Inflammatory macrophage treated with lipopolysaccharide for 1 hour (primary cell): ENCODE results near the gene TAC3.
"Not testable (repeated sequence)": the region's sequence is repeated elsewhere in the genome, so short reads cannot be mapped to it uniquely, and the experiment has no call there.

ENCODE experiments used
- DNase-seq, 2 donors: peaks; one replicate each; pipeline ENCODE4 v3.0.0-alpha.2; 2020 to 2022

The TAC3 gene

DNA sequence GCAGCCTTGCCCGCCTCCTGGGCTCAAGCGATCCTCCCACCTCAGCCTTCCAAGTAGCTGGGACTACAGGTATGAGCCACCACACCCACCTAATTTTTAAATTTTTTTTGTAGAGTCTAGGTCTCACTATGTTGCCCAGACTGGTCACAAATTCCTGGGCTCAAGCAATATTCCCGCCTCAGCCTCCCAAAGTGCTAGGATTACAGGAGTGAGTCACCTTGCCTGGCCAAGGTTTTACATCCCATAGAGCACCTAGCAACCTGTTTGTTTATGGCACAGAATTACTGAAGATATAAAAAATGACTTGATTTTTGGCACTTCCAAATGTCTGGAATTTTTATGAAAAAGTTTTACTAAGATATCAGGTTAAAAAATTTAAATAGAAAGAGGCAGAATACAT lies 17.1 kb upstream of the TAC3 start:
- no peak for DNase-seq

- no peak for DNase-seq
Observed at GRCh38 chr12:57031789-57032188, 15.5 kb upstream of the TAC3 start.

- peak; percentile 23 to 36 for DNase-seq
Observed at GRCh38 chr12:57031138-57031725, 14.9 kb upstream of the TAC3 start.

GRCh38 chr12:57029457-57029856 lies 13.1 kb upstream of the TAC3 start:
- DNase-seq, result no peak

GRCh38 chr12:57027805-57028153 lies 11.4 kb upstream of the TAC3 start:
- DNase-seq, result no peak

GRCh38 chr12:57027011-57027804 lies 10.9 kb upstream of the TAC3 start:
- DNase-seq, result no peak

- DNase-seq, result no peak
Observed at GRCh38 chr12:57025196-57025595, 8.9 kb upstream of the TAC3 start.

DNA sequence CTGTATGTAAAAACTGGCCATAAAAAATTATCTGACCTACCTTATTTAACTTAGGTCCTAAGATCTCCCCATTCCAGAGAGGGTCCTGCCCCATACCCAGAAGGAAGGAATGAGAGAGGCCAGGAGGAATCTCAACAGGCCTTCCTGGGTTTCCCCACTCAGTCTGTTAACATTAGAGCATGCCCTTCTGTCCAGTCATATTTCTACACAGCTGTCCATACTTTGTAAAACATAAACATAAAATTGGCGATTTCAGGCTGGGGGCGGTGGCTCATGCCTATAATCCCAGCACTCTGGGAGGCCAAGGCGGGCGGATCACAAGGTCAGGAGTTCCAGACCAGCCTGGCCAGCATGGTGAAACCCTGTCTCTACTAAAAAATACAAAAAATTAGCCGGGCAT lies 6.0 kb upstream of the TAC3 start:
- DNase-seq, result not testable (repeated sequence)

DNA sequence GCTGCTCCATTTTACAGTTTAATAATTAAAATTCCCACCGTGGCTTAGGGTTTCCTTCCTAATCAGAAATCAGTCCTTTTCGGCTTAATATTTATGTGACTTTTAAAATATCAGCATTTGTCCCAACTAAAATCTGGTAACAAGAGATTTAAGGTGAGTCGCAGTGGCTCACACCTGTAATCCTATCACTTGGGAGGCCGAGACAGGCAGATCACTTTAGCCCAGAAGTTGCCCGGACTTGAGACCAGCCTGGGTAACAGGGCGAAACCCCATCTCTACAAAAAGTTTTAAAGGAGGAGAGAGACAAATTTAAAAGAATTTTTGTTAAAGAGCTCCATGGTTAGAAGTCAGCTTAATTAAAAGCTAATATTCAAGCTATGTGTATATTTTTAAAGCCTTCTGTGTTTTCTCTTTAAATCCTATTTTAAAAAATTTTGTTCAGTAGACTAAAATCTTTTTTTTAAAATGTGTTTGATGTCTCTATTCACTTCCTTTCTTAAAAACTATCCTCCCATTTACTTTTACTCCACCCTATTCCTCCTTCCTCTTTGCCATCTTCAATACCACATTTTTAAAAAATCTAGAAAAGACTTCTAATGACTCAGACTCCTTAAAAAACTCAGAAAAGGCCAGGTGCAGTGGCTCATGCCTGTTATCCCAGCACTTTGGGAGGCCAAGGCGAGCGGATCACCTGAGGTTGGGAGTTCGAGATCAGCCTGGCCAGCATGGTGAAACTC lies 3.8 kb upstream of the TAC3 start:
- DNase-seq, result no peak

DNA sequence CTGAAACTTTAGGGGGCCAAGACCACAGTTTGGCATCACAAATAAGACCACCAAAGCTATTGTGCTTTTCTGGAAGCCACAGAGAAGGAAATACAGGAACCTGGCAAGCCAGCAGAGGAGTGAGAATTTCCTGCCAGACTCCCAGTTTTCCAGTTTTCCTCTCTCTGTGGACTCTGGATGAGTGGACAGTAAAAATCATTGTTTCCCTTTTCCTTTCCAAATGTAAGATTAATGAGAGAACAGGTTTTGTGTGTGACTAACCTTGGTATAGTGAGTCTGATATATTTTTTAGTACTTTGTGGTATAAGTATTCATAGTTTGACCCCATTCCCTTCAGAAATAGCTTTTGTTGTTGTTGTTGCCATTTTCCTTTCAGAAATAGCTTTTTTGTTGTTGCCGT lies 2.6 kb upstream of the TAC3 start:
- no peak for DNase-seq

GRCh38 chr12:57018353-57018752 lies 2.0 kb upstream of the TAC3 start:
- not testable (repeated sequence) for DNase-seq

DNA sequence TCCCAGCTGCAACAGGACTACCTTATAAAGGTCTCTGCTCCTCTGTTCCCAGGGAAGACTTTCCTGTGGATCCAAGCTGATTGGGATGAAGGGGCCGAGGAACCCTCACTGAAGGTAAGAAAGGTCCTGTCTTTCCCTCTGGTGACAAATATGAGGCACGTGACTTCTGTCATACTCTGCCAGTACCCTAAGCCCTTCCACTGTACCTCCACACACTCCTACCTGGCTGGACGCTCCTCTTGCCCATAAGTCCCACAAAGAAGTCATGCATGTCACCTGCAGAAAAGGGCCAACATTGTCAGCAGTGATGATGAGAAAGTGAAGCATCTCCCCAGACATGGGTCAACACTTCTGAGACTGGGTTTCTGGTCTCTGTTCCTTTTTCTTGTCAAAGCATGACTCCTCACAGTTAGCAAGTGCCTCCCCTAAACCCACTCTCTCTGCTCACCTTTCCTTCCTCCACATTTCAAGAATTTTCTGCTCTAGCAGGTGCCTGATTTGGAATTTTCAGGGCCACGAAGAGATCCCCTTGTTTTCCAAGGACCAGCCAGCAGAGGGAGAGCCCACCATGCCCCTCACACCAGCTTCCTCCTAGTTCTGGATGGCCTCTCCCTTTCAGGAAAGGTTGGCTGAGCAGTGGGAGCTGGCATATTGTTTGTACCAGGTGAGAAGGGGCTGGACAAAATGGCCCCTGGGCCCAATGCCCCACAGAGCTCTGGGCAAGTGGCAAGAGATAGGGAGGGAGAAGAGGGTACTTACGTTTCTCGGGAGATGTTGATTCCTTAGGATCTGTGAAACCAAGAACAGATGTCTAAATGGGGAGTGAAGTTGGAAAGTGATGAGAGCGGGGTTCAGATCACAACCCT lies 3.5 kb downstream of the TAC3 start:
- no peak for DNase-seq

GRCh38 chr12:57011438-57012424 lies 4.6 kb downstream of the TAC3 start:
- DNase-seq, result no peak

DNA sequence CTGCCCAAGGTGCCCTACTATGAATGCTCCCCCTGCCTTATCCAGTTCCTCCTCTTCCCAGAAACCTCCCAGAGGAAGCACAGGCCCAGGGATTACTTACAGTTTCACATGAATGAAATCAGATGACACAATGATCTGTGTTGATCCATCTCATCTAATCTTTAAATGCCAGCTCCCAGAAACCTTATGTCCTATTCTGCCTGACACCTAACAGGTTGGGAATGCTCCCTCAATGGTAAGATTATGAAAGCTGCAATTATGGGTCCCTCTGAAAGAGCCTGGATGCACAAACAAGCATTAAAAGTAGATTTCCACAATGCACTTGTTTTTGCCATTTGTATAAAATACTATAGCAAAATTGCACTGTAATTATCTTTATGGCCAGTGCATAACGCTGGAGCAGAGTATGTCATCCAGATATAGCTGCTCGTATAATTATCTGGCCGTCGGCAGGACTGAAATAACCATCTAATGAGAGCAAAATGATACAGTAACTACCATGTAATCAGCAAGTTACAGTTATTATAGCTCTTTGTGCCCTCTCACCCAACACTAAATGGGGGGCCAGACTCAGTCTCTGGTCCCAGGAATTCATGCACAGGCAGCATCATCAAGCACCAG lies 5.6 kb downstream of the TAC3 start:
- DNase-seq, result no peak

- no peak for DNase-seq
Observed at GRCh38 chr12:57009949-57010626, 6.2 kb downstream of the TAC3 start.

DNA sequence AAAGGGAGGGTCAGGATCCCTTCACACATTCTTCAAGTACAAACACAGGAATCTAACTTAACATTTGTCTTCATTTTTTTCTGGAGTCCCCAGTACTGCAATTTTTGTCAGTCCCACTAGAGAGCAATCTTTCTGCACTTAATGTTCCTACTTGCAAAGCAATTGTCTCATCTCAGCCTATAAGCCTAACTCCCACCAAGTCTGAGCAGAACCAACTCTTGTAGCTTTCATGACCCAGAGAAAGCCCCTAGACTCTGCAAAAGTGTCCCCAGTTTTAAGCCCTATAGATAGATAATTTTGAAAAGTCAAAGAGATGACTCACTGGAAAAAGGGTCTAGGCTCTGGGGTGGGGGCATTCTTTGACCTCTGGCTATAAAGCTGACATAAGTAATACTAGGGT lies 8.2 kb downstream of the TAC3 start:
- peak; percentile 51 to 76 for DNase-seq

DNA sequence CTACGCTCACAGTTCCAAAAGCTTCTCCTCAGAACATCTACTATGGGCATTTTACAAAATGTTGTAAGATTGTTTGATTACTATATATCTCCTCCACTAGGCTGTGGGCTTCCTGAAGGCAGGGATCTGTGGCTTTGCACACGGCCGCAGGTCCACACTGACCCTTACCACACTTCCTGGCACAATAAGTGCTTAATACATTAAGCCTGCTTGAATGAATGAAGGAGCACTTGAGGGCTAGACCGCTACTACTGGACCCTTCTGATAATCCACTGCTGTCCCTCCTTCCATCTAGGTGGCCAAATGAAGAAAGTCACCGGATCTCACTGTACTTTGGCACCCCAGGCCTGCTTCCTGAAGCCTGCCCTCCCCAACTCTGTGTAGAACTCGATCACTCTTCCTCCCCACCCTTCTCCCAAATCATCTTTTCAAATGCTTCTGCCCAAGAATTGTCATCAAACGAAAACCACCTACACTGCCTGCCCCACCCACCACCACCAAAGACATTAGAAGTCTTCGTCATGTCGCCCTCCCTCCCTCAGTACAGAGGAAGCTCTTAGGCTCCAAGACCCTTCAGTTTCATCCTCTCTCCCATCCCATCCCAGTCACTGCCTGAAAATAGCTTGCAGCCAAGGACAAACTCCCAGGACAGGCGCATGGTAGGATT lies 9.4 kb downstream of the TAC3 start:
- DNase-seq, result no peak

DNA sequence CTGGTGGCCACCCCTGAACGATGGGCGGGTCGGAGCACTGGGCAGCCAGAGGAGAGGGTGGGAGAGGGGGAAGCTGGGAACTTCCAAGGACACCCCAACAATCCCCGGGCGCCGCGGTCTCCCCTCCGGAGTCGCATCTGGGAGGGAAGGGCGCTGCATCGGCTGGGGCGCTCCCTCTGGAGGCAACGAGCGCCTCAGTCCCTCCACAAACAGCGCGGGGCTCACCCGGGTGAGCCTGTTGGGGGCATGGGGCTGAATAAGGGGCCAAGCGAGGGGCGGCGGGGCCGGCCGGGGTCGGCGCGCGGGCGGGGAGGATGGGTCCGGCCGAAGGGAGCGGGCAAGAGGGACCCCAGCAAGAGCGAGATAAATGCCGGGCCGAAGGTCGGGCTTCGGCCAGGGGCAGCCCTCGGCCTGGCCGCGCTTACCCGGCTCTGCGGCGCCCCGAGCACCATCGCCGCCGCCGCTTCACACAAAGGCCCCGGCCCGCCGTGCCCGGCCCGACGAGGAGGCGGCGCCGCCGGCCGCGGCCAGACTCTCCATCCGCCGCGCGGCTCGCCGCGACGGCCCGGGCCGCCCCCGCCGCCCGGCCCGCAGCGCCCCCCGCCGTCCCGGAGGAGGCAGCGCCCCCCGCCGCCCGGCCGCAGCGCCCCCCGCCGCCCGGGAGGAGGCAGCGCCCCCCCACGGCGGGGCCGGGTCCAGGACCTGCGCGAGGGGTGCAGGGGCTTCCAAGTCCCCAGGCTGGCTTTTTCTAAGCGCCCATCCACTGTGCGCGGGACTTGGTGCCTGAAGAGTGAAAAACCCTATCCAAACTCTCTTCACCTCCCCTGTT lies 10.1 kb downstream of the TAC3 start, which contains the start of gene ZBTB39:
Gene ZBTB39, minus strand, starts transcription at position 567 of the 829 bp plus-strand sequence. CDS start 1,629 bp downstream, outside the sequence.
- DNase-seq, result peak; percentile 35 to 65

DNA sequence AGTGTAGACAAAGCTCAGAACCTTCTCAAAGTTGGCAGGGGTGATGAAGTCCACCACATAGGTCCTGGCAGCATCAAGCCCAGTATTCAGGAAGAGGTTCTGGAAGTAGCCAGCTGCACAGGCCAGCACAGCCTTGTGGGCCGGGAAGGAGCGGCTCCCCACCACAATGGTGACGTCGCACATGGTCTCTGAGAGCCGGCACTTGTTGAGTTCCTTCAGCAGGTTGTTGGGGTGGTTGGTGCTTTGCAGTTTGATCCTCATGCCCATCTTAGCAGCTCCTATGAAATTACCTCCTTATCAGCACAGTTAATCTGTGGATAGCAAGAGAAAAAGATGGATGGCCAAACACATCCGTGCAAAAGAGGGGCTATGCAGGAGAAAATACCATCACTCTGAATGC lies 11.7 kb downstream of the TAC3 start:
- no peak for DNase-seq
